ENCODE results near the gene UBAC1. TPM values are rescaled to one million over a fixed set of nuclear protein-coding genes. Genes with fewer than 3 reads are reported as not detected.

Gene UBAC1
- total and polyA plus RNA-seq, 10 of the 15 experiments (the other 5 are each of a cell fraction or from before 2014, with no cell fraction given) = 16.7 to 54.6 (median 38.5) TPM

GRCh38 chr9:135928731-135929655 is 32.2 kb downstream of the UBAC1 start:
- CTCF ChIA-PET = no interaction called here
- no peaks in the 10 kb centered on the region for H3K9me3 ChIP-seq (replicated peaks; ENCODE audit: control insufficient read depth, insufficient read depth, low read length)
- H2AFZ ChIP-seq (ENCODE audit: control insufficient read depth, low read depth, low read length) = no peak overlapping the region
- H3K27me3 ChIP-seq (replicated peaks in 1 of 2; ENCODE audit: control insufficient read depth in 2 of 2, insufficient read depth in 2 of 2, low read length in 1 of 2) = no peaks in the 10 kb centered on the region
- no peaks in the 10 kb centered on the region for H3K79me2 ChIP-seq (ENCODE audit: control insufficient read depth, insufficient read depth, low read length)
- H3K27ac ChIP-seq (ENCODE audit: control insufficient read depth, insufficient read depth) = no peak overlapping the region
- peaks cover 4 to 8% of the 10 kb centered on the region in 2 experiments; a peak in 3 of 4 replicates for H3K36me3 ChIP-seq (ENCODE audit: control insufficient read depth in 2 of 2, insufficient read depth in 2 of 2, low read length in 1 of 2)
- no peak for FAIRE-seq
- SMC1A ChIA-PET (ENCODE audit: uncharacterized antibody, unreplicated experiment) = no interaction called here
- 97% methylated on average over 23 of the region's 27 CpGs for WGBS (ENCODE audit: insufficient coverage, insufficient replicate concordance, low lambda C conversion rate, missing lambda C conversion rate)
- POLR2A ChIA-PET = no interaction called here
- H4K20me1 ChIP-seq (ENCODE audit: control insufficient read depth, insufficient read depth) = no peaks in the 10 kb centered on the region
- in situ Hi-C loops (cut with MboI) (no loop called here), intact Hi-C loops (cut with micrococcal nuclease; ENCODE audit: unreplicated experiment) (no loop called here)
- no peak overlapping the region for H3K4me3 ChIP-seq
- no peak overlapping the region for H3K4me2 ChIP-seq (ENCODE audit: control insufficient read depth, insufficient read depth)
- H3K4me1 ChIP-seq (ENCODE audit: control insufficient read depth, insufficient read depth, low read length) = peaks cover 22% of the 10 kb centered on the region
- RAD21 ChIA-PET (ENCODE audit: unreplicated experiment) = no interaction called here
- no peak for DNase-seq (ENCODE audit: low read depth, low spot score)
- BruUV-seq (replicated peaks) = no TSS peak
- no peak for TF ChIP-seq MAX (IDR thresholded peaks at IDR 0.05; ENCODE audit: low read depth, low read length)
- TF ChIP-seq ATF3 (IDR thresholded peaks at IDR 0.05; ENCODE audit: borderline replicate concordance, extremely low read depth, low read depth, low read length) = no peak
- no peak for TF ChIP-seq HDAC6 (IDR thresholded peaks at IDR 0.05; ENCODE audit: unreplicated experiment)
- no peak for TF ChIP-seq NKRF (conservative IDR thresholded peaks at IDR 0.05)
- TF ChIP-seq YY1 (IDR thresholded peaks at IDR 0.05; ENCODE audit: low read depth, low read length) = no peak
- TF ChIP-seq NRF1 (conservative IDR thresholded peaks at IDR 0.05; ENCODE audit: low read depth, low read length) = no peak
- TF ChIP-seq MYB (IDR thresholded peaks at IDR 0.05; ENCODE audit: borderline replicate concordance, low read depth, low read length) = no peak
- TF ChIP-seq CREM (IDR thresholded peaks at IDR 0.05; ENCODE audit: low read depth) = no peak
- no peak for TF ChIP-seq SMARCA5 (IDR thresholded peaks at IDR 0.05)
- TF ChIP-seq ETV6 (conservative IDR thresholded peaks at IDR 0.05 in 1 of 2, IDR thresholded peaks at IDR 0.05 in 1 of 2; ENCODE audit: borderline replicate concordance in 1 of 2, low read depth in 1 of 2) = no peak
- no peak for TF ChIP-seq HSF1 (IDR thresholded peaks at IDR 0.05; ENCODE audit: low read depth, low read length)
- ATAC-seq = no peak
- H3K9ac ChIP-seq (ENCODE audit: control insufficient read depth, insufficient read depth, low read length) = no peak overlapping the region
